Liver (tissue), 3 donors: ENCODE results near the gene PLEKHA8.

ENCODE experiments used
- ATF3 ChIP-seq: IDR thresholded peaks from 2 replicates; pipeline ENCODE4 v1.6.1; 2016; ENCODE audit warnings: antibody characterized with exemption
- CTCF ChIP-seq: fragments of 150-350 bp; IDR thresholded peaks from 2 replicates; pipeline ENCODE4 v1.5.1; 2017; ENCODE audit warnings: improper control_type of control experiment, low read depth, low read length; ENCODE audit not compliant: missing input control
- FOXA1 ChIP-seq: IDR thresholded peaks from 2 replicates; pipeline ENCODE4 v1.6.1; 2016; ENCODE audit warnings: antibody characterized with exemption
- HNF4A ChIP-seq, 2 donors: conservative IDR thresholded peaks; 2 replicates each; pipeline ENCODE4 v1.6.1; 2016; ENCODE audit warnings: antibody characterized with exemption in 2 of 2, mild to moderate bottlenecking in 2 of 2
- JUND ChIP-seq, 2 donors: IDR thresholded peaks; 2 replicates each; pipeline ENCODE4 v1.6.1; 2016; ENCODE audit warnings: antibody characterized with exemption in 2 of 2
- RAD21 ChIP-seq, 2 donors: IDR thresholded peaks; 2 replicates each; pipeline ENCODE4 v1.6.1; 2016; ENCODE audit warnings: antibody characterized with exemption in 2 of 2, mild to moderate bottlenecking in 2 of 2
- SP1 ChIP-seq: IDR thresholded peaks from 2 replicates; pipeline ENCODE4 v1.6.1; 2018; ENCODE audit warnings: antibody characterized with exemption, mild to moderate bottlenecking
- TAF1 ChIP-seq: conservative IDR thresholded peaks from 2 replicates; pipeline ENCODE4 v1.6.1; 2016; ENCODE audit warnings: antibody characterized with exemption, mild to moderate bottlenecking
- donor health status: healthy.
- donor health status: healthy.

- TF ChIP-seq CTCF (no peak), HNF4A (conservative IDR thresholded peaks at IDR 0.05) (no peak), TAF1 (no peak), ATF3 (no peak), SP1 (no peak), JUND (IDR thresholded peaks at IDR 0.05) (no peak), RAD21 (IDR thresholded peaks at IDR 0.05) (no peak), FOXA1 (no peak)
These were observed 125.9 kb downstream of the PLEKHA8 start for GRCh38 chr7:30154111-30154587.
